Measurements from ENCODE around the gene HS6ST2.

The HS6ST2 gene

GRCh38 chrX:132758759-132759158 is 199.7 kb downstream of the HS6ST2 start:
- TF ChIP-seq CTCF (IDR thresholded peaks at IDR 0.05; ENCODE audit: low read length, missing control alignments) = no peak
- DNase-seq (ENCODE audit: low read depth) = no peak
- H3K4me3 ChIP-seq (replicated peaks; ENCODE audit: low read depth, low read length) = no peak overlapping the region

- DNase-seq (ENCODE audit: low read depth) = no peak
- no peak for TF ChIP-seq CTCF (IDR thresholded peaks at IDR 0.05; ENCODE audit: low read length, missing control alignments)
- H3K4me3 ChIP-seq (replicated peaks; ENCODE audit: low read depth, low read length) = no peak overlapping the region
Measured at GRCh38 chrX:132757066-132757623, 201.3 kb downstream of the HS6ST2 start.

- H3K4me3 ChIP-seq (replicated peaks; ENCODE audit: low read depth, low read length) = no peak overlapping the region
- no peak for DNase-seq (ENCODE audit: low read depth)
- TF ChIP-seq CTCF (IDR thresholded peaks at IDR 0.05; ENCODE audit: low read length, missing control alignments) = no peak
Measured at GRCh38 chrX:132756439-132756838, 202.0 kb downstream of the HS6ST2 start.

- no peak for TF ChIP-seq CTCF (IDR thresholded peaks at IDR 0.05; ENCODE audit: low read length, missing control alignments)
- no peak overlapping the region for H3K4me3 ChIP-seq (replicated peaks; ENCODE audit: low read depth, low read length)
- DNase-seq (ENCODE audit: low read depth) = no peak
Measured at GRCh38 chrX:132751063-132751690, 207.3 kb downstream of the HS6ST2 start.

- DNase-seq (ENCODE audit: low read depth) = peak; percentile 3
- H3K4me3 ChIP-seq (replicated peaks; ENCODE audit: low read depth, low read length) = no peak overlapping the region
Measured at GRCh38 chrX:132750331-132751062, 207.9 kb downstream of the HS6ST2 start.

GRCh38 chrX:132749406-132749805 is 209.0 kb downstream of the HS6ST2 start:
- TF ChIP-seq CTCF (IDR thresholded peaks at IDR 0.05; ENCODE audit: low read length, missing control alignments) = no peak
- no peak overlapping the region for H3K4me3 ChIP-seq (replicated peaks; ENCODE audit: low read depth, low read length)
- DNase-seq (ENCODE audit: low read depth) = no peak

More at GRCh38 chrX:132750331-132751062, 207.9 kb downstream of the HS6ST2 start:
- TF ChIP-seq CTCF (IDR thresholded peaks at IDR 0.05; ENCODE audit: low read length, missing control alignments) = no peak
